DMS79 (cell line): Measurements from ENCODE around the gene RFX4.

Source experiments
- DNase-seq: peaks from one replicate; lab custom pipeline; 2025; lab: John Stamatoyannopoulos, UW

Gene RFX4

GRCh38 chr12:106582641-106583230, at the start of gene RFX4:
TSS of gene RFX4 (plus strand) at chr12:106583004. CDS start at chr12:106583321, 317 bp downstream.
- DNase-seq: no peak

DNA sequence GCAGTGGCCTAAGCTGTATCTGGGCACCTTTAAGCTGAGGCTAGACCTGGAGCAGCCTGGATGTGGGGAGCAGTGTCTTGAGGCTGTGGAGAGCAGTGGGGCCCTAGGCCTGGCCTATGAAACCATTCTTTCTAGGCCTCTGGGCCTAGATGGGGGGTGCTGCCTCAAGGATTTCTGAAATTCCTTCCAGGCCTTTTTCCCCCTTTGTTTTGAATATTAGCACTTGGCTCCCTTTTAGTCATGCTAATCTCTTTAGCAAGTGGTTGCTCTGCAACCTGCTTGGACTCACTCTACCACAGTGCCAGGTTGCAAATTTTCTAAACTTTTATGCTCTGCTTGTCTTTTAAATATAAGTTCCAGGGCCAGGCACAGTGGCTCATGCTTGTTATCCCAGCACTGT, 41.6 kb upstream of the RFX4 start:
- no peak for DNase-seq

- DNase-seq: no peak
These were observed 31.4 kb upstream of the RFX4 start for GRCh38 chr12:106551410-106551809.

DNA sequence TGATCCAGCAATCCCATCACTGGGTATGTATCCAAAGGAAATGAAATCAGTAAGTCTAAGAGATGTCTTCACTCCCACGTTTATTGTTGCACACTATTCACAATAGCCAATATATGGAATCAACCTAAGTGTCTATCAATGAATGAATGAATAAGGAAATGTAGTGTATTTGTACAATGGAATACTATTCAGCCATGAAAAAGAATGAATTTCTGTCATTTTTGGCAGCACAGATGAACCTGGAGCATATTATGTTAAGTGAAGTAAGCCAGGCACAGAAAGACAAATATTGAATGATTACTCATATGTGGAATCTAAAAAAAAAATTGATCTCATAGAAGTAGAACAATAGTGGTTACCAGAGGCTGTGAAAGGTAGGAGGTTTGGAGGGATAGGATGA, 30.6 kb upstream of the RFX4 start:
- no peak for DNase-seq

DNA sequence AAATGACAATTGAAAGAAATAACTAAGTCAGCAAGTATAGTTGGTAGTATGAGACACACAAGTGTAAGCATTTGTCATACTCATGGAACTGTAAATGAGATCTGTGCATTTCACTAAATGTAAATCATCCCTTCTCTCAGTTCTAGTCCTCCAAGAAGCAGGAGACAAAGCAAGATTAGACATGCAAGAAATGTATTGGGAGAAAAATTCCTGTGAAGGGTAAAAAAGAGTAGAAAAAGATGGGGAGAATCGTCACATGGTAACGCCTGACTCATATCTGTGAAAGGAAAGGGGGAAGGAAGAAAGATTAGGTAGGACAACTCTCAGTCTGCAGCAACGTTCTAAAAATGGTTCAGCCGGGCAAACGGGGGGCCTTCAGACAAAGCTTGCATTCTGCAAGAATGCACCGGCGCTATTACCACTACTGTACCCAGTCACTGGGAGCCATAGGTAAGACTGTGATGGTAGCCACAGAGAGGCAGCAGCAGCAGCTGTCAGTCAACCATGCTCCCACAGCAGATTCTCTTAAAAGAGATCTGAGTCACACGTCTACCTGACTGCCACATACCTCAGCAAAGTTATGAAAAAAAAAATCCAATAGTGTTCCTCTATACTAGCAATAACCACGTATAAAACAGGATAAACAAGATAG, 18.0 kb upstream of the RFX4 start:
- no peak for DNase-seq

DNA sequence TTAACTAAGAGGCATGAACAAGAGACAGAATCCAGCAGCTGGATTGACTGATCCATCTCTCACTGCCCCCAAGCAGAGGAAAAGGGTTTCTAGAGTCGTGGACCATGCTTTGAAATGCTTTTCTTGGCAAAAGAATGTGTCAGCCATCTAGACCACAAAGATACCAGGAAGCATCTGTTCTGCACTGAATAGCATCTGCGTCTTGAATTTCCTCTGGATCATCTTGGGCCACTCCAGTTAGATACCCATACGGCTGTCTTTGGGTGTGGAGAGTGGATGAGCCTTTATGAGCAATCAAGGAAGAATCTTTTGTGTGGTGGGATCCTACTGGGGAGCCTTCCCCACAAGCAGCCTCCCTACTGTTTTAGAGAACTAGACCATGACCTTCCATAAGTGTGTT, 16.0 kb upstream of the RFX4 start:
- no peak for DNase-seq

- DNase-seq: no peak
These were observed 9.6 kb upstream of the RFX4 start for GRCh38 chr12:106573239-106573638.

DNA sequence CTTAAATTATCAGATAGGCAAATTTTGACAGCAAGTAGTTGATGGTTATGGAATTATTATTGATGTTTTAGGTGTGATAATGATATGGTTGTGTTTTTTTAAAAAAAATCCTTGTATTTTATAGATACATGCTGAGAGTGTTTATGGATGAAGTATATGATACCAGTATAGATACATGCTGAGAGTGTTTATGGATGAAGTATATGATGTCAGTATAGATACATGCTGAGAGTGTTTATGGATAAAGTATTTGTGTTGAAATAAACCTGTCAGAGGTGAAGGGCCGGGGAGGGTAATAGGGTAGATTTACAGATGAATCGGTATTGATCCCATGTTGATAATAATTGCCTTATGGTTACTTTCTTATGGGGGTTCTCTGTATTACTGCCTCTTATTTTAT, 6.0 kb upstream of the RFX4 start:
- DNase-seq: no peak

- no peak for DNase-seq
These were observed 1.9 kb upstream of the RFX4 start for GRCh38 chr12:106580671-106581508.

GRCh38 chr12:106581543-106582248, 1.1 kb upstream of the RFX4 start:
- no peak for DNase-seq

GRCh38 chr12:106582249-106582591, 584 bp upstream of the RFX4 start:
- no peak for DNase-seq

- DNase-seq: no peak
These were observed 669 bp downstream of the RFX4 start for GRCh38 chr12:106583242-106584103.

DNA sequence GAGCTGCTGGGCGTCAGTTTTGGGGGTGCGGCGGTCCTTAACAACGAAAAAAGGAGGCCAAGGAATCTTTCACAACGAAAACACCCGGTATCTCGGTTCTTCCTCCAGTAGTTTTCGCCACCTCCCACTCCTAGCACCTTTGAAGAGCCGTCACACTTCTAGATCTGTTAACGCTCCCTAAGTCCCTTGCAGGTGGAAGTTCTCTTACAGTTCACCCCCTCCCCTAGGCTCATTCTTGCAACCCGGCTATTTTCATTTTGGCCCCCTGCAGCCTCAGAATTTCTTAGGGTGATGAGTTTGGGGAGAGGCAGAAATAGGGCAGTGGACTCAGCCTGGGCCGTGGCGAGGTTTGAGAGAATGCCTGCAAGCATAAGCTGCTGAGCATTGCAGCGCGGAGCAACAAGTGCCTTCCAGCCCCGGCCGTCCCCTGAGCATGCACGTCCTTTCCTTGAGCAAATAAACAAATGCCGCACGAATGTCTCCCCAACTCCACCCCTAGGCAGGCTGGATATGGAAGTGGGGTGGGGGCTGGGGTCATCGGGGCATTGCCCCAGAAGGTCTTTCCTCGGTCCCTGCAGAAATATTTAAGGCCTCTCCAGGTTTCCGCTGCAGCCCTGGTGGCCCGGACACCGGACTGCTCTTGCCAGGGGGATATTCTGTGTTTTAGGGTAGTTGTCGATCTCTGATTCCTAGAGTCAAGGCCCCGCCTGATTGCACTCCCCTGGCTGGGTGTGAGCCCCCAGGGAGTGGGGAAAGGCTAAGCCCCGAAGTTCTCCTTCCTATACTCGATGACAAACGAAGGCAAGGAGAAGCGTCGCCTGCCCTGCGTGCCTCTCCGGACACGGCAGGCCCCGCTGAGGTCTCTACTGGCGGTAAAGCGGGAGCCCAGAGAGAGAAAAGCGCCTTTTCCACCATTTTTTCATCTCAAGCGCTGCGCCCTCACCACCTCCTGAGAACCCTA, 1.6 kb downstream of the RFX4 start:
- no peak for DNase-seq

DNA sequence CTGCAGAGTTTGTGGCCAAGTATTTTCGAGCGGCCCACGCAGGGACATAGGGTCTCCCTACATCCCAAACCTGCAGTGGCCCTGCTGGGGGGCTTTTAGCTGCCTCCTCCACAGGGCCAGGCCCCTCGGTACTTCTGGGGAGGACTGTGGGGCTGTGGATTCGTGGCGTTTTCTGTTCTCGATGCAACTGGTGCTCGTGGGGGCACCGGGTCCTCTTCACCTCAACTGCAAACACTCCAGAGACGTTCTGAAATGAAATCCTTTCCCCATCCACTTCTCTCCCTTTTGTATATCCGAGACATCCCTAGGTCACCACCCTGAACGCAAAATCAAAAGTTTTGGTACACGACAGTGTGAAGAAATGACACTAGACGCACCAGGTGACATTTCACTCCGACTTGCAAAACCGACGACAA, 2.3 kb downstream of the RFX4 start:
- DNase-seq: no peak

GRCh38 chr12:106585521-106586277, 2.9 kb downstream of the RFX4 start:
- no peak for DNase-seq

GRCh38 chr12:106586278-106586802, 3.5 kb downstream of the RFX4 start:
- no peak for DNase-seq

- DNase-seq: no peak
These were observed 4.2 kb downstream of the RFX4 start for GRCh38 chr12:106586803-106587684.

- no peak for DNase-seq
These were observed 6.0 kb downstream of the RFX4 start for GRCh38 chr12:106588771-106589170.
